ENCODE measurements around the gene AUTS2. TPM values are rescaled to one million over a fixed set of nuclear protein-coding genes. Genes with fewer than 3 reads are reported as not detected.

AUTS2 gene
- total RNA-seq, 1 experiment from 2014 or later: 2.5 TPM

GRCh38 chr7:70306173-70306572 is 707.9 kb downstream of the AUTS2 start:
- no TSS peak for BruUV-seq (replicated peaks)
- CTCF ChIA-PET: no interaction called here

GRCh38 chr7:70307544-70308106 is 709.4 kb downstream of the AUTS2 start:
- Histone ChIP-seq H3K4me1 (ENCODE audit: control insufficient read depth, insufficient read depth, low read length) (no peaks in the 10 kb centered on the region), H3K27me3 (ENCODE audit: control insufficient read depth, insufficient read depth, low read length) (no peaks in the 10 kb centered on the region), H3K27ac (ENCODE audit: low read length) (no peak overlapping the region), H3K4me3 (ENCODE audit: low read depth in 2 of 2, low read length in 2 of 2) (no peak overlapping the region), H3K36me3 (ENCODE audit: control insufficient read depth, insufficient read depth, low read length) (no peaks in the 10 kb centered on the region), H3K9me3 (ENCODE audit: control insufficient read depth, insufficient read depth, low read depth, low read length) (no peaks in the 10 kb centered on the region)
- DNase-seq (ENCODE audit: low read depth, low spot score) (no peak), ATAC-seq (no peak)
- intact Hi-C loops (cut with micrococcal nuclease; ENCODE audit: unreplicated experiment) (no loop called here), in situ Hi-C loops (cut with HindIII; ENCODE audit: low pct_unique_long_range_greater_than_20kb, low sequenced_read_pairs) (no loop called here)
- TF ChIP-seq POLR2AphosphoS5 (IDR thresholded peaks at IDR 0.05; ENCODE audit: low read depth, low read length): no peak
- no peak for TF ChIP-seq TCF7L2 (IDR thresholded peaks at IDR 0.05; ENCODE audit: low read depth, low read length)
- no peak for TF ChIP-seq REST (IDR thresholded peaks at IDR 0.05; ENCODE audit: insufficient read depth in 1 of 2, low read depth in 2 of 2, low read length in 1 of 2)
- POLR2A ChIA-PET: no interaction called here
- BruUV-seq (replicated peaks): no TSS peak
- CTCF ChIA-PET: no interaction called here

More at GRCh38 chr7:70306173-70306572, 707.9 kb downstream of the AUTS2 start:
- no peaks in the 10 kb centered on the region for H3K9me3 ChIP-seq (ENCODE audit: control insufficient read depth, insufficient read depth, low read depth, low read length)
- intact Hi-C loops (cut with micrococcal nuclease; ENCODE audit: unreplicated experiment) (no loop called here), in situ Hi-C loops (cut with HindIII; ENCODE audit: low pct_unique_long_range_greater_than_20kb, low sequenced_read_pairs) (no loop called here)
- no peaks in the 10 kb centered on the region for H3K27me3 ChIP-seq (ENCODE audit: control insufficient read depth, insufficient read depth, low read length)
- ATAC-seq: no peak
- no peak overlapping the region for H3K4me3 ChIP-seq (ENCODE audit: low read depth in 2 of 2, low read length in 2 of 2)
- TF ChIP-seq TCF7L2 (IDR thresholded peaks at IDR 0.05; ENCODE audit: low read depth, low read length) (no peak), SIN3A (IDR thresholded peaks at IDR 0.05; ENCODE audit: borderline replicate concordance, insufficient read depth, low read depth, low read length) (no peak)
- POLR2A ChIA-PET: no interaction called here
- no peak for DNase-seq (ENCODE audit: low read depth, low spot score)
- no peaks in the 10 kb centered on the region for H3K4me1 ChIP-seq (ENCODE audit: control insufficient read depth, insufficient read depth, low read length)
- no peaks in the 10 kb centered on the region for H3K36me3 ChIP-seq (ENCODE audit: control insufficient read depth, insufficient read depth, low read length)
- no peak overlapping the region for H3K27ac ChIP-seq (ENCODE audit: low read length)

- Histone ChIP-seq H3K4me1 (ENCODE audit: control insufficient read depth, insufficient read depth, low read length) (no peaks in the 10 kb centered on the region), H3K27me3 (ENCODE audit: control insufficient read depth, insufficient read depth, low read length) (no peaks in the 10 kb centered on the region), H3K36me3 (ENCODE audit: control insufficient read depth, insufficient read depth, low read length) (no peaks in the 10 kb centered on the region), H3K27ac (ENCODE audit: low read length) (no peak overlapping the region), H3K9me3 (ENCODE audit: control insufficient read depth, insufficient read depth, low read depth, low read length) (no peaks in the 10 kb centered on the region), H3K4me3 (ENCODE audit: low read depth in 2 of 2, low read length in 2 of 2) (no peak overlapping the region)
- in situ Hi-C loops (cut with HindIII; ENCODE audit: low pct_unique_long_range_greater_than_20kb, low sequenced_read_pairs): no loop called here
- CTCF ChIA-PET: no interaction called here
- no TSS peak for BruUV-seq (replicated peaks)
- ATAC-seq: no peak
- POLR2A ChIA-PET: no interaction called here
- DNase-seq (ENCODE audit: low read depth, low spot score): no peak
- intact Hi-C loops (cut with micrococcal nuclease; ENCODE audit: unreplicated experiment): no loop called here
- no peak for TF ChIP-seq CTCF (IDR thresholded peaks at IDR 0.05)
- TF ChIP-seq REST (IDR thresholded peaks at IDR 0.05; ENCODE audit: insufficient read depth in 1 of 2, low read depth in 2 of 2, low read length in 1 of 2): no peak
- no peak for TF ChIP-seq TCF7L2 (IDR thresholded peaks at IDR 0.05; ENCODE audit: low read depth, low read length)
- TF ChIP-seq SIN3A (IDR thresholded peaks at IDR 0.05; ENCODE audit: borderline replicate concordance, insufficient read depth, low read depth, low read length): no peak
- no peak for TF ChIP-seq POLR2AphosphoS5 (IDR thresholded peaks at IDR 0.05; ENCODE audit: low read depth, low read length)
These were observed 714.1 kb downstream of the AUTS2 start for GRCh38 chr7:70312336-70312735.

Measured in Panc1 (cell line).